GM12875 (cell line): ENCODE results near the gene OR2AT4.
A peak's percentile ranks its signal among the peaks of the same experiment; 100 is the strongest.

Experiments
- H3K4me3 ChIP-seq: one replicate; pipeline ENCODE4 v1.5.1; 2011; ENCODE audit warnings: low read depth, low read length, control low read depth
- CTCF ChIP-seq: IDR thresholded peaks from 2 replicates; pipeline ENCODE4 v1.5.1; 2011; ENCODE audit warnings: low read depth, mild to moderate bottlenecking, control low read depth, inconsistent platforms, low read length, moderate library complexity, borderline replicate concordance; ENCODE audit not compliant: insufficient read depth

The OR2AT4 gene

GRCh38 chr11:75035256-75035655, 61.4 kb downstream of the OR2AT4 start:
- no peak for TF ChIP-seq CTCF
- H3K4me3 ChIP-seq: no peak overlapping the region

GRCh38 chr11:75033916-75034315, 62.8 kb downstream of the OR2AT4 start:
- no peak for TF ChIP-seq CTCF
- no peak overlapping the region for H3K4me3 ChIP-seq

- no peak for TF ChIP-seq CTCF
- no peak overlapping the region for H3K4me3 ChIP-seq
Measured at GRCh38 chr11:75032550-75032935, 64.1 kb downstream of the OR2AT4 start.

- no peak overlapping the region for H3K4me3 ChIP-seq
- TF ChIP-seq CTCF: peak; percentile 86
Measured at GRCh38 chr11:75031771-75032549, 64.7 kb downstream of the OR2AT4 start.
